ENCODE data around the gene EFNA4. TPM values are rescaled to one million over a fixed set of nuclear protein-coding genes. Genes with fewer than 3 reads are reported as not detected.

The EFNA4 gene
- total and polyA plus RNA-seq, 2 donors (not counting 1 experiment from before 2014, with no cell fraction given) = 8.4 to 10.6 TPM

GRCh38 chr1:155070158-155070621, 6.7 kb downstream of the EFNA4 start:
- no peak for DNase-seq
- H4K20me1 ChIP-seq (ENCODE audit: control insufficient read depth, insufficient read depth, low read length, poor library complexity, severe bottlenecking) = peaks cover 24% of the 10 kb centered on the region

More at GRCh38 chr1:155070158-155070621, 6.7 kb downstream of the EFNA4 start:
- no peak for ATAC-seq (ENCODE audit: low read depth)
- CTCF ChIA-PET = interaction anchor here (0.8 to 20.2 kb wide), 4 partner anchors 9 to 22 kb away, joined by 3 to 370 read pairs (median 26); partner anchors contain the start of gene ADAM15
- 65% methylated on average over 11 of the region's 28 CpGs for WGBS (ENCODE audit: insufficient coverage)
- H3K9me3 ChIP-seq (ENCODE audit: control extremely low read depth in 1 of 3, control insufficient read depth in 2 of 3, insufficient read depth in 1 of 3, low read length in 2 of 3) = no peaks in the 10 kb centered on the region
- Mint-ChIP-seq H3K27me3 (no peaks in the 10 kb centered on the region), H3K4me1 (peaks cover 49% of the 10 kb centered on the region), H3K4me3 (peak overlapping the region; percentile 51), H3K27ac (no peak overlapping the region), H3K9me3 (ENCODE audit: insufficient read depth) (no peaks in the 10 kb centered on the region)
- POLR2A ChIA-PET = interaction anchor here (1.3 to 1.5 kb wide), 3 partner anchors 9 to 15 kb away, joined by 3 to 7 read pairs (median 5); no protein-coding TSS in a partner anchor
- intact Hi-C loops (cut with micrococcal nuclease) = no loop called here
- no peak overlapping the region for H2AFZ ChIP-seq (ENCODE audit: insufficient read depth, low read depth, low read length, poor library complexity, severe bottlenecking)
- no peaks in the 10 kb centered on the region for H3K79me2 ChIP-seq (ENCODE audit: control insufficient read depth, insufficient read depth, low read length)
- no peaks in the 10 kb centered on the region for H3K27me3 ChIP-seq (replicated peaks in 1 of 4; ENCODE audit: control extremely low read depth in 1 of 4, control insufficient read depth in 3 of 4, insufficient read depth in 4 of 4, low read length in 3 of 4)
- TF ChIP-seq, protein P1, sequence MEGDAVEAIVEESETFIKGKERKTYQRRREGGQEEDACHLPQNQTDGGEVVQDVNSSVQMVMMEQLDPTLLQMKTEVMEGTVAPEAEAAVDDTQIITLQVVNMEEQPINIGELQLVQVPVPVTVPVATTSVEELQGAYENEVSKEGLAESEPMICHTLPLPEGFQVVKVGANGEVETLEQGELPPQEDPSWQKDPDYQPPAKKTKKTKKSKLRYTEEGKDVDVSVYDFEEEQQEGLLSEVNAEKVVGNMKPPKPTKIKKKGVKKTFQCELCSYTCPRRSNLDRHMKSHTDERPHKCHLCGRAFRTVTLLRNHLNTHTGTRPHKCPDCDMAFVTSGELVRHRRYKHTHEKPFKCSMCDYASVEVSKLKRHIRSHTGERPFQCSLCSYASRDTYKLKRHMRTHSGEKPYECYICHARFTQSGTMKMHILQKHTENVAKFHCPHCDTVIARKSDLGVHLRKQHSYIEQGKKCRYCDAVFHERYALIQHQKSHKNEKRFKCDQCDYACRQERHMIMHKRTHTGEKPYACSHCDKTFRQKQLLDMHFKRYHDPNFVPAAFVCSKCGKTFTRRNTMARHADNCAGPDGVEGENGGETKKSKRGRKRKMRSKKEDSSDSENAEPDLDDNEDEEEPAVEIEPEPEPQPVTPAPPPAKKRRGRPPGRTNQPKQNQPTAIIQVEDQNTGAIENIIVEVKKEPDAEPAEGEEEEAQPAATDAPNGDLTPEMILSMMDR (IDR thresholded peaks at IDR 0.05) = no peak
- no peak for TF ChIP-seq EZH2 (IDR thresholded peaks at IDR 0.05; ENCODE audit: borderline replicate concordance, insufficient read depth, low read depth, low read length, poor library complexity, severe bottlenecking)
- H3K4me1 ChIP-seq (ENCODE audit: control insufficient read depth in 2 of 2, insufficient read depth in 2 of 2, low read length in 2 of 2) = peaks cover 25 to 46% of the 10 kb centered on the region in 2 donors
- peaks cover 0 to 23% of the 10 kb centered on the region in 2 experiments for H3K36me3 ChIP-seq (replicated peaks in 1 of 2; ENCODE audit: control extremely low read depth in 1 of 2, control insufficient read depth in 1 of 2, extremely low read depth in 1 of 2, insufficient read depth in 2 of 2, low read length in 1 of 2)
- peak overlapping the region; percentile 87 for H3K4me2 ChIP-seq (replicated peaks; ENCODE audit: low read depth, low read length, poor library complexity, severe bottlenecking)
- H3K4me3 ChIP-seq (ENCODE audit: control extremely low read depth in 1 of 5, extremely low read depth in 1 of 5, insufficient read depth in 1 of 5, low read depth in 2 of 5, low read length in 4 of 5) = peak overlapping the region in 4 of 5 experiments; percentile 21 to 54 (median 42)
- peak overlapping the region; percentile 65 for H3K9ac ChIP-seq (ENCODE audit: low read length)
- H3K27ac ChIP-seq (ENCODE audit: low read length in 2 of 2) = no peak overlapping the region
